ENCODE results near the gene CLIP2.

DNA sequence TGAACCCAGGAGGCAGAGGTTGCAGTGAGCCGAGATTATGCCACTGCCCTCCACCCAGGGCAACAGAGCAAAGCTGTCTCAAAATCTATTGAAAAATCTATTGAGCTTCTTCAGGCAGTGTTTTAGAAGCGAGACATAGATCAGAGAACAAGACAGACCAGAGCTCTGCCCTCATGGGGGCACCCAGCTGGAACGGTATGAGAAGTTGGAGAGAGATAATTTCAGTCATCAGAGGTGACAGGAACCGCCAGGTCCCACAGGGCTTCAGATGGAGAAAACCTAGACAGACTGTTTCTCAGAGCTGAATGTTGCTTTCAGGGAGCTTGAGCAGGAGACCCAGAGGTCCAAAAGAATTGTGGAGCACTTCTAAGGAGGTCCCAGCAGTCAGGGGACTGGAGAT, 150.3 kb downstream of the CLIP2 start:
- TF ChIP-seq MEF2A (IDR thresholded peaks at IDR 0.05; ENCODE audit: borderline replicate concordance, low read depth) (no peak), EP300 (IDR thresholded peaks at IDR 0.05; ENCODE audit: borderline replicate concordance in 1 of 2, low read depth in 1 of 2, low read length in 1 of 2) (no peak), SIN3A (IDR thresholded peaks at IDR 0.05; ENCODE audit: borderline replicate concordance, low read depth, low read length) (no peak)
